ENCODE measurements around the gene TMEM169.

- no peak for TF ChIP-seq RNF2 (IDR thresholded peaks at IDR 0.05; ENCODE audit: borderline replicate concordance, low read depth)
- no peak for TF ChIP-seq CTCF (IDR thresholded peaks at IDR 0.05)
- TF ChIP-seq ELK1 (IDR thresholded peaks at IDR 0.05; ENCODE audit: low read depth, low read length): no peak
Measured at GRCh38 chr2:216134958-216135541, 53.3 kb downstream of the TMEM169 start.
